Ishikawa (cell line): ENCODE data around the gene DIO2.

Experiments used
- CEBPB ChIP-seq: IDR thresholded peaks from 2 replicates; pipeline ENCODE4 v1.6.1; 2012
- CREB1 ChIP-seq: IDR thresholded peaks from 2 replicates; pipeline ENCODE4 v1.6.1; 2012; ENCODE audit warnings: low read depth
- EGR1 ChIP-seq: IDR thresholded peaks from 2 replicates; pipeline ENCODE4 v1.6.1; 2012
- EP300 ChIP-seq: IDR thresholded peaks from 2 replicates; pipeline ENCODE4 v1.6.1; 2012; ENCODE audit warnings: borderline replicate concordance
- FOXM1 ChIP-seq: IDR thresholded peaks from 2 replicates; pipeline ENCODE4 v1.6.1; 2012; ENCODE audit warnings: low read depth, borderline replicate concordance
- NFIC ChIP-seq: IDR thresholded peaks from 2 replicates; pipeline ENCODE4 v1.6.1; 2012
- RAD21 ChIP-seq: IDR thresholded peaks from 2 replicates; pipeline ENCODE4 v1.6.1; 2012; ENCODE audit warnings: low read depth
- REST ChIP-seq: IDR thresholded peaks from 2 replicates; pipeline ENCODE4 v1.6.1; 2012; ENCODE audit warnings: low read depth, mild to moderate bottlenecking
- TAF1 ChIP-seq: IDR thresholded peaks from 2 replicates; pipeline ENCODE4 v1.6.1; 2012; ENCODE audit warnings: low read depth, mild to moderate bottlenecking
- TCF12 ChIP-seq: IDR thresholded peaks from 2 replicates; pipeline ENCODE4 v1.6.1; 2012; ENCODE audit warnings: low read depth
- TEAD4 ChIP-seq: IDR thresholded peaks from 2 replicates; pipeline ENCODE4 v1.6.1; 2012
- YY1 ChIP-seq: IDR thresholded peaks from 2 replicates; pipeline ENCODE4 v1.6.1; 2012; ENCODE audit warnings: low read depth
- ZBTB7A ChIP-seq: IDR thresholded peaks from 2 replicates; pipeline ENCODE4 v1.6.1; 2012; ENCODE audit warnings: low read depth
- TF ChIP-seq, protein P1 (sequence below): IDR thresholded peaks from 2 replicates; pipeline ENCODE4 v1.6.1; 2012
- TF ChIP-seq, protein P2 (sequence below): IDR thresholded peaks from 2 replicates; pipeline ENCODE4 v1.6.1; 2012

DIO2 gene

DNA sequence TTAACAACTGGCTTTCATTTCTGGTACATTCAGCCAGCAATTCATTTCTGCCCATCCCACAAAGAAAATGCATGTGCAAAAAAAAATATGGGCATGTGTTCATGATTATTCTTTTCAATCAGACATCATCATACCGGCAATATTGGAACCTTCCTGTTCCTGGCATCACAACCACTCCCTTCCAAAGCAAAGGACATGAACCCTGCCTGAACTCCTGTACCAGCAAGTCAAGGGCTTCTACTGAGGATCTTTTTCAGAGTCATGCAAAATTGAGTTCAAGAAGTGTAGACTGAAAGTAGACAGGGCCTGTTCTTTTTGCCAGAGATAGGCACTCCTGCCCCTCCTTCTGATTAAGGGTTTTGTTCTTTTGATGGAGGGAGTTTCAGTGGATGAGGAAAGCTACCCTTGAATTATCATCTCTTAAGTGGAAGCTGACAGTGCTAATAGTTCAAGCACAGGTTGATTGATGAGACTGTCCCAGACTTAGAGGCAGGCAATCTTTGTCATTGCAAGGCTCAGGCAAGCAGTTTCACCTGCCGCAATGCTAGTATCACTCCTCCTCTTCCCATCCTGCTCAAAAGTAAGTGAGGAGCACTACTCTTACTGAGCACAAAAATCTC lies 22.3 kb upstream of the DIO2 start:
- TF ChIP-seq, protein P1, sequence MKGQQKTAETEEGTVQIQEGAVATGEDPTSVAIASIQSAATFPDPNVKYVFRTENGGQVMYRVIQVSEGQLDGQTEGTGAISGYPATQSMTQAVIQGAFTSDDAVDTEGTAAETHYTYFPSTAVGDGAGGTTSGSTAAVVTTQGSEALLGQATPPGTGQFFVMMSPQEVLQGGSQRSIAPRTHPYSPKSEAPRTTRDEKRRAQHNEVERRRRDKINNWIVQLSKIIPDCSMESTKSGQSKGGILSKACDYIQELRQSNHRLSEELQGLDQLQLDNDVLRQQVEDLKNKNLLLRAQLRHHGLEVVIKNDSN = no peak
- no peak for TF ChIP-seq TEAD4
- TF ChIP-seq FOXM1 = no peak
- no peak for TF ChIP-seq CEBPB
- TF ChIP-seq ZBTB7A = no peak
- TF ChIP-seq TCF12 = no peak
- TF ChIP-seq, protein P2, sequence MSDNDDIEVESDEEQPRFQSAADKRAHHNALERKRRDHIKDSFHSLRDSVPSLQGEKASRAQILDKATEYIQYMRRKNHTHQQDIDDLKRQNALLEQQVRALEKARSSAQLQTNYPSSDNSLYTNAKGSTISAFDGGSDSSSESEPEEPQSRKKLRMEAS = no peak
- no peak for TF ChIP-seq CREB1
- TF ChIP-seq YY1 = no peak
- TF ChIP-seq RAD21 = no peak
- TF ChIP-seq REST = no peak
- no peak for TF ChIP-seq NFIC
- no peak for TF ChIP-seq EP300
- no peak for TF ChIP-seq EGR1
- TF ChIP-seq TAF1 = no peak

DNA sequence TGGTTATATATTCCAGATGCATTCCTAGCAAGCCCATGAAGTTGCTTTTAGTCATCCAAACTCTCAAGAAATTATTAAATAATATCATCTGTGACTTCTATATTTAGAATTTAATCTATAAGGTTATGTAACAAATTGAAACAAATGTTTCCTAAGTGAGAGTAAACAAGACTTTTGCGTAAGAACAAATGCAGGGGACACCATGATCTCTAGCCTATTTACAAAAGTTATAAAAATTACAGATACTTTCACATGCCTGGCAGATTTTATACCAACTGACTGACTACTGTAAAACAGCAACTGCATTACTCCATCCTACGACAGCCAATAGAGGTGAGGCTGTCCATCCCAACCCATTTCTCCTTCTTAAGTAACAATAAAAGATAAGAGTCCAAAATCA lies 20.4 kb upstream of the DIO2 start:
- TF ChIP-seq EGR1 (no peak), RAD21 (no peak), TEAD4 (no peak), REST (no peak), YY1 (no peak), NFIC (no peak), CREB1 (no peak), TAF1 (no peak)
- TF ChIP-seq, protein P2 = no peak

- TF ChIP-seq TCF12 (no peak), NFIC (no peak), YY1 (no peak), TAF1 (no peak), CEBPB (no peak), ZBTB7A (no peak), EGR1 (no peak), EP300 (no peak)
These were observed 12.6 kb upstream of the DIO2 start for GRCh38 chr14:80223696-80224465.

GRCh38 chr14:80216818-80217217 lies 5.5 kb upstream of the DIO2 start:
- TF ChIP-seq, protein P2 = no peak
- no peak for TF ChIP-seq YY1
- TF ChIP-seq, protein P1 = no peak
- TF ChIP-seq EGR1 = no peak
- TF ChIP-seq CEBPB = no peak
- no peak for TF ChIP-seq RAD21
- TF ChIP-seq TCF12 = no peak
- TF ChIP-seq ZBTB7A = no peak
- no peak for TF ChIP-seq FOXM1
- no peak for TF ChIP-seq CREB1
- no peak for TF ChIP-seq TEAD4
- no peak for TF ChIP-seq NFIC
- no peak for TF ChIP-seq TAF1
- TF ChIP-seq REST = no peak
- TF ChIP-seq EP300 = no peak
